Mucosa of stomach (tissue), 1 donor: ENCODE measurements around the gene SCN3B.
"Not testable (repeated sequence)": the region's sequence is repeated elsewhere in the genome, so short reads cannot be mapped to it uniquely, and the experiment has no call there.

Experiments used
- H3K27me3 ChIP-seq: one replicate; pipeline ENCODE4 v1.7.0; 2013; ENCODE audit warnings: mild to moderate bottlenecking, low read length; ENCODE audit not compliant: control insufficient read depth, insufficient read depth
- H3K36me3 ChIP-seq: one replicate; pipeline ENCODE4 v1.7.0; 2013; ENCODE audit warnings: low read length; ENCODE audit not compliant: control insufficient read depth, insufficient read depth
- H3K4me1 ChIP-seq: one replicate; pipeline ENCODE4 v1.7.0; 2013; ENCODE audit warnings: mild to moderate bottlenecking, low read length; ENCODE audit not compliant: control insufficient read depth, insufficient read depth
- H3K4me3 ChIP-seq: one replicate; pipeline ENCODE4 v1.7.0; 2013; ENCODE audit warnings: low read length
- H3K9ac ChIP-seq: one replicate; pipeline ENCODE4 v1.7.0; 2013; ENCODE audit warnings: mild to moderate bottlenecking, low read length, moderate library complexity
- H3K9me3 ChIP-seq: one replicate; pipeline ENCODE4 v1.7.0; 2013; ENCODE audit warnings: mild to moderate bottlenecking, low read length, moderate library complexity; ENCODE audit not compliant: control insufficient read depth
- donor health status: Pancreatic carcinoma.

Gene SCN3B

DNA sequence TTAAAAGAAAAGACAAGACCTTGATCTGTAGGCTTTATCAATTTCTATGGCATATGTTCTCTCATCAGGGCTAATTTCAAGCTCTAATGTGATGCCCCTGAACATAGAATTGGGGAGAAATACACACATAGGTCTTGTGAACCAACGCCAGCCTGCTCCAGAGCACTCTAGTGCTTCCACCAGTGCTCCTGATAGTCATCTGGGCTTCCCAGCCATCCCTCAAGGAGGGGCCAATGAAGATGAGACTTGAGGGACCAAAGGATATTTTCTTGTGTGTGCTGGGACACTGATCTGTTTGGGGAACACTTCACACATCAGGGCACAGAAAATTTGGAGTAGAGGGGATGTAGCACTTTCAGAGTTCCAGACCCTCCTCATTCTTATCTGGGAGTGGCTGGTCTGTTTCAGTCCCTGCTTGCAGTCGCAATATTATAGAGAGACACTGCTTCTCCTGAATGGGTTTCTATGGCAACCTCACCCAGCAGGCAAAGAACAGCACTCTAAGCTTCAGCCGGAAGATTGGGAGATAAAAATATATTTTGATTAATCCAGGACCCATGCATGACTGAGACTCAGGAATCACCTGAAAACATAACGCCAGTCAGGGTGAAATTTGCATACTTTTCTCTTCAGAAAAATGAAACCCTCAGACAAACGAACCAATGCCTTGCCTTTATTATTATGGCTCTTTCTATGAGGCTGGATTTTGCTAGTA is 28.4 kb upstream of the SCN3B start:
- Histone ChIP-seq H3K27me3 (no peaks in the 10 kb centered on the region), H3K9ac (no peak overlapping the region), H3K9me3 (no peaks in the 10 kb centered on the region), H3K36me3 (no peaks in the 10 kb centered on the region), H3K4me1 (no peaks in the 10 kb centered on the region), H3K4me3 (no peak overlapping the region)

DNA sequence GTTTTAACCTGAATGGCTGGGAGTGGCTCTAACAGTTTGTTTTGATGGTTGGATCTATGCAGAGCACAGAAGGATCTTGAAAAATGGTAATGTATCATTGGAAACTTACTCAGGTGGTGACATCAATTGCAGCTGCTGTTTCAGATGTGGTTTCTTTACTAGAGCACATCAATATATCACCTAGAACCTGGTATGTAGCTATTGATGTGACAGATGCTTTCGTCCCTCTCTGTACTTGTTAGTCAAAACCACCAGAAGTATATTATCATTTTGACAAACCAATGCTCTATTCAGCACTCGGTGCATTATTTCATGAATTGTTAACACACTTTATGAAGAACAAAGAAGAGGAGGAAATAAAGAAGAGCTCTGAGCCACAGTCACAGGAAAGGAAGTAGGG is 26.6 kb upstream of the SCN3B start:
- Histone ChIP-seq H3K4me1 (no peaks in the 10 kb centered on the region), H3K4me3 (no peak overlapping the region), H3K9ac (no peak overlapping the region), H3K27me3 (no peaks in the 10 kb centered on the region), H3K9me3 (no peaks in the 10 kb centered on the region), H3K36me3 (no peaks in the 10 kb centered on the region)

DNA sequence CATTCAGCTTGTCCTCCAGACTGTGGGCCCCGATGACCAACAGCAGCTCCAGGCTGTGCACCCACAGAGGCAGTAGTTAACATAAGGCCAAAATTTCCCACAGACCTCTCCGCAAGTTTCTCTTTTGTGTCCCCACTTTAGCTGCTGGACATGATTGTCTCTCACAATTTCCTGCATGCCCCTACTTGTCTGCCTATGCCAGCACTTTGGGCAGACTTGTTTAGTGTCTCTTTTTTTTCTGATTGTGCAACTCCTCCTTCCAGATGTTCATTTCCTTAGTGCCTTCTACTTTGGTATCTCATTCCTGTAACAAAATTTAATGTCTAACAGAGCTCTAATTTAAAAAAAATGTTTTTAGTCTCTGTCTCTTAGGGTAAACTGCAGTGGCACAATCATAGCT is 23.8 kb upstream of the SCN3B start:
- H3K4me1 ChIP-seq = no peaks in the 10 kb centered on the region
- no peaks in the 10 kb centered on the region for H3K27me3 ChIP-seq
- no peak overlapping the region for H3K9ac ChIP-seq
- H3K36me3 ChIP-seq = no peaks in the 10 kb centered on the region
- no peak overlapping the region for H3K4me3 ChIP-seq
- no peaks in the 10 kb centered on the region for H3K9me3 ChIP-seq

DNA sequence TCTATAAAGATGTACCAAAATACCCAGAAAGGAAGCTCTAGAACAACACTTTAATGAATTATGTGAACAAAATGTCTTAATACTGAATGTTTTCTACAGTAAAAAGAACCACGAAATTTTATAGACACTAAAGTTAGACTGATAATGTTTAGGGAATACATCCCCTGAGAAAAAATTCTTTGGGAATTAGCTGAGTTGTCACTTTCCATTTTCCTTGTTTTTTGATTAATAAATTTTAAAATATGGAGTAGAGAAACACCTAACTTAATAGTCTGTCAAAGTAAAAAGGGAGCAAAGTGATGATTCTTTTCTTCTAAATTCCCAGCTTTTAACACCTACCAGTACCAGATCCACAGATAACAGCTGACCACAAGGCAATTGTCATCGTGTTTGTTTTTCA is 23.1 kb upstream of the SCN3B start:
- H3K27me3 ChIP-seq = no peaks in the 10 kb centered on the region
- no peak overlapping the region for H3K9ac ChIP-seq
- no peak overlapping the region for H3K4me3 ChIP-seq
- no peaks in the 10 kb centered on the region for H3K36me3 ChIP-seq
- no peaks in the 10 kb centered on the region for H3K4me1 ChIP-seq
- no peaks in the 10 kb centered on the region for H3K9me3 ChIP-seq

DNA sequence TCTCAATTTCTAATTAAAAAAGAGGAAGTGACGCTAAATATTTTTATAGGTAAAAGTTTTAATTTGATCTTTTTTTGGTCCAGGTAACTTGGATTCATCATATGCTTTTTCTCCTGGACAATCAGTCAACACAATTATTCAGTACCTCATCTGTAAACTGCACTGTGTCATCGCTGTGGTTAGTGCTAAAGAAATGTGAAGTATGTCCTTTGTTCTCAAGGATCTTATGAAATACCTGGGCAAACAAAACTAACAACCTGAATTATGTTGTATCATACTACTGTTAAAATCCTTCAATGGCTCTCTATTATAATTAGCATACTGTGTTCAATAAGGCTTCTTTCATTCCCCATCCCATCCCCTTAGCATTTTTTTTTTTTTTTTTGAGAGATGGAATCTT is 19.9 kb upstream of the SCN3B start:
- Histone ChIP-seq H3K9ac (no peak overlapping the region), H3K9me3 (no peaks in the 10 kb centered on the region), H3K36me3 (no peaks in the 10 kb centered on the region), H3K4me3 (no peak overlapping the region), H3K4me1 (no peaks in the 10 kb centered on the region), H3K27me3 (no peaks in the 10 kb centered on the region)

DNA sequence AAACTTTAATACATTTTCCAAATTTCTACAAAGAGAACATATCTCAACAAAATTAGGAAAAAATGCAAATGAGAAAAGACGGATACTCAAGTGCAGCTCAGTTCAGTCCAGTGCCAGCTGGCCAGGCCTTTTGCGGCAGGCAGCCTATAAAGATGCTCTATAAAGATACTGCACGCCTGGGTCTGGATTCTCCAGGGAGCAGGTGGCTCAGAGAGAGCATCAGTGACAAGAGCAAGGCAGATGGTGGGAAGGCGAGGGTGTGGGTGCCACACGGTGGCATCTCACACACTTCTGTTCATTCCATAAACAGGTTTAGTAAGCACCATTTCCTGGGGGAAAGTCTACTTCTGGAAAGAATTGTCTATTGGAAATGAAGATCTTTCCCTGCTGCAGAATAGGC is 18.1 kb upstream of the SCN3B start:
- Histone ChIP-seq H3K27me3 (no peaks in the 10 kb centered on the region), H3K9ac (no peak overlapping the region), H3K4me3 (no peak overlapping the region), H3K4me1 (no peaks in the 10 kb centered on the region), H3K36me3 (no peaks in the 10 kb centered on the region), H3K9me3 (no peaks in the 10 kb centered on the region)

DNA sequence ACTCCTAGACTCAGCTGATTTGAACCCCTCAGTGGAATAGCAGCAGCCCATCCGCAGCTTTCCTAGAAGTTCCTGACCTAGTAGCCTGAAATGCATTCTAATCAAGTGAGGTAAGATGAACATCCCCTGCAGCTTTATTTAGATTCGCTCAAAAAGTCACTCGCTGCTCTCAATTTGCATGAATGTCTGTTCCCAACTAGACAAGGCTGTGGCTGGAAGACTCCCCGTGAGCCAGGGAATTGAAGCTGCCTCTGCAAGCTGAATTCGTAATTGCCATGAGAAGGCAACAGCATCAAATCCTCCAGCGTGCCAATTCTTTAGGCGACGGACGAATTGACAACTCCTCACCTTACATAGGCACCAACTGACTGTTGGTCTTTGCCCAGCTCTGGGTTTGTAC is 17.1 kb upstream of the SCN3B start:
- no peaks in the 10 kb centered on the region for H3K27me3 ChIP-seq
- H3K9me3 ChIP-seq = no peaks in the 10 kb centered on the region
- H3K4me1 ChIP-seq = no peaks in the 10 kb centered on the region
- no peaks in the 10 kb centered on the region for H3K36me3 ChIP-seq
- H3K9ac ChIP-seq = no peak overlapping the region
- H3K4me3 ChIP-seq = no peak overlapping the region

DNA sequence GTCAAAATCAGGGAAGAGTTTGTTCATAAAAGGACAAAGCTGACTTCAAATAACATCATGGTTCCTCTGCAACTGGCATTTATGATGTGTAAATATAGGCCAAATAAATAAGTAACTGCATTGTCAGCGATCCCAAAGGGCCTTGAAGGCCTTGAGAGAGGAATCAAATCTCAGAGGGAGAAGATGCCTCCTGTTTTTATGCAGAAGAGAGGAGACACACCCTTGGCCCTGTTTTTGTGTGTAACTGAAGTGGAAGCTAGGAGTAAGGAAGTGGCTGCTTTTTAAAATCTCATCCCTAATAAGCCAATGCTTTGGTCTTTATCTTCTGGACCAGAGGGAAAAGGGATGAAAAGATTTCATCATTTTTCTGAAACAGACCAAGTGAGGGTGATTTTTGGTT is 15.7 kb upstream of the SCN3B start:
- Histone ChIP-seq H3K9me3 (no peaks in the 10 kb centered on the region), H3K4me1 (no peaks in the 10 kb centered on the region), H3K36me3 (no peaks in the 10 kb centered on the region), H3K9ac (no peak overlapping the region), H3K4me3 (no peak overlapping the region), H3K27me3 (no peaks in the 10 kb centered on the region)

DNA sequence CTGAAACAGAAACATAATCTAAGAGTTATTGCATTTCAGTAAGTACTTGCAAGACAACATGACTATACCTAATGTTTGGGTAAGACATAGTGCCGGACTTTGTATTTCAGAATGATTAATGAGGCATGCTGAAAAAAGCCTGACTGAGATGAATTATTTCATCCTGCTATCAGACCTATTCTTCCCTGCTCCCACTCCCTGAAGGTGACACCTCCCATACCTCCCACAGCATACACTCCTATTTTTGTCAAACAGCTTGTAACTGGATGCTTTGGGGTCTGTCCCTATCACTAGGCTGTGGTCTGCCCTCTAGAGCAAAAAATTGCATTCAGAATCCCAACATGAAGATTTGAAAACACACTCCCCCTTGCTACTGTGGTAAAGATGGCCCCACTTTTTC is 10.9 kb upstream of the SCN3B start:
- Histone ChIP-seq H3K36me3 (no peaks in the 10 kb centered on the region), H3K9me3 (no peaks in the 10 kb centered on the region), H3K4me1 (no peaks in the 10 kb centered on the region), H3K27me3 (no peaks in the 10 kb centered on the region), H3K9ac (no peak overlapping the region), H3K4me3 (no peak overlapping the region)

DNA sequence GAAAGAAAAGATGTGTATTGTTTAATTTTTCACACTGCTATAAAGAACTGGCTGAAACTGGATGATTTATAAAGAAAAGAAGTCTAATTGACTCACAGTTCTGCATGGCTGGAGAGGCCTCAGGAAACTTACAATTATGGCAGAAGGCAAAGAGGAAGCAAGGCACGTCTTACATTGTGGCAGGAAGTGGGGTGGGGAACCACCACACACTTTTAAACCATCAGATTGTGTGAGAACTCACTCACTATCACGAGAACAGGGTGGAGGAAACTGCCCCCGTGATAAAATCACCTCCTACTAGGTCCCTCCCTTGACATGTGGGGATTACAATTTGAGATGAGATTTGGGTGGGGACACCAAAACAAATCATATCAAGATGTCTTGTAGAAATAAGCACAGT is 5.5 kb upstream of the SCN3B start:
- not testable (repeated sequence) for H3K9me3 ChIP-seq, H3K4me1 ChIP-seq, H3K9ac ChIP-seq, H3K27me3 ChIP-seq, H3K36me3 ChIP-seq, H3K4me3 ChIP-seq

DNA sequence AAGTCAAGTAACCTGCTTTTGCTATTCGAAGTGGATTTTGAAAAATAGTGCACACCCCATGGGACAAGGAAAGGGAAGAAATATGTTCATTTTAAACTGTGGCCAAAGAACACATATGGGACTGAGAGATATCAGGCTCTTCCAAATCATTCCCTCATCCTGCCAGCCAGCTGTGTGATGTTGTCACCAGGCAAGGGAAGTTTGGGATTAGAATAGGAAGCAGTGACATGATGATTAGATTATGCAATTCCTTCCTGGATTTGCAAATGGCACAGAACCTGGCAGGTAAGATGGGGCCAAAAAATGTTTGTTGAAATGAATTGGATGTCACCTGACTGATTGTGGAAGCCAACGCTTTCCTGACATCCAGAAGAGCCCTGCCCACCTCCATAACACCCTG is 4.9 kb upstream of the SCN3B start:
- Histone ChIP-seq H3K9me3 (no peaks in the 10 kb centered on the region), H3K27me3 (peaks cover 6% of the 10 kb centered on the region), H3K36me3 (no peaks in the 10 kb centered on the region), H3K4me1 (peaks cover 5% of the 10 kb centered on the region), H3K9ac (no peak overlapping the region), H3K4me3 (no peak overlapping the region)

DNA sequence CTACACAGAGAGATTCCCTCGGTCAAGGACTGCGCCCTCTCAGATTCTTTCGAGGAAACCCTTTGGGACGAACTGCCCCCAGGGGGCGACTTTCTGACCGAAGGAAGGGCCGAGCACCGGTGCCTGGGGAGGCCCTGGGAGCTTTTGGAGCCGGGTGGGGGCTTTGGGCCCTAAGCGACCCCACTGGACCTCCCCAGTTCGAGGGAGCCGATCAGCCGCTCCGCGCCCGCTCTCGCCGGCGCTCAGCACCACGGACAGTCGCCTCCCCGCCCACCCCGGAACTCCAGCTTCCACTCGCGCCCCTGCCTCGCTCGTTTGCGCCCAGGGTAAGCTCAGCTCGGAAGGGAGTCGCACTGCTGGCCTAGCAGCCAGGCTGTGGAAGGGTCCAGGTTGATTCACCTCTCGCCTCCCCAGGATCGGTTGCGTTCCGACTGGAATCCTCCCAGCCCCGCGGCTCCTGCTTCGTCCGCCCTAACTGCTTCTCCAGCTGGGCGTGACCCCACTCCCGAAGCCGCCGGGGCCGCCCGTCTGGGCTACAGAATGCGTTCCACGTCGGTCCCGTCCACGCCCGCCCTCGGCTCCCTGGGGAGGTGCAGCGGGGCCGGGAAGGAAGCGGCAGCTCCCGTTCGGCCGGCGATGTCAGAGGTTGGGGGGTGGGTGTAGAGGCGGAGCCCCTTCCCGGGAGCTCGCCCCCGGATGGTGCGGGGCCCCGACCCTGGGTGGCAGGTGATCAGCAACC is 428 bp downstream of the SCN3B start:
- Histone ChIP-seq H3K9me3 (no peaks in the 10 kb centered on the region), H3K9ac (peak overlapping the region; percentile 40), H3K27me3 (peaks cover 11% of the 10 kb centered on the region)

More for the DNA sequence above, 428 bp downstream of the SCN3B start:
- no peaks in the 10 kb centered on the region for H3K36me3 ChIP-seq
- H3K4me1 ChIP-seq = peaks cover 5% of the 10 kb centered on the region
- H3K4me3 ChIP-seq = peak overlapping the region; percentile 40
